Activated T-cell treated with anti-CD3 and anti-CD28 coated beads for 24 hours (primary cell): ENCODE results near the gene ZNF804B.

ENCODE experiments used
- DNase-seq: peaks from one replicate; pipeline ENCODE4 v3.0.0-alpha.2; 2020; ENCODE audit warnings: low read depth

ZNF804B gene

GRCh38 chr7:89265631-89266030 is 506.1 kb downstream of the ZNF804B start:
- DNase-seq, result no peak

GRCh38 chr7:89283302-89283701 is 523.8 kb downstream of the ZNF804B start:
- DNase-seq, result no peak

GRCh38 chr7:89308535-89308934 is 549.0 kb downstream of the ZNF804B start:
- no peak for DNase-seq

GRCh38 chr7:89311886-89312285 is 552.4 kb downstream of the ZNF804B start:
- DNase-seq, result no peak

- no peak for DNase-seq
Measured at GRCh38 chr7:89312551-89312950, 553.1 kb downstream of the ZNF804B start.

- no peak for DNase-seq
Measured at GRCh38 chr7:89316584-89317251, 557.2 kb downstream of the ZNF804B start.

GRCh38 chr7:89332026-89332425 is 572.5 kb downstream of the ZNF804B start:
- DNase-seq, result no peak

GRCh38 chr7:89334797-89335196 is 575.3 kb downstream of the ZNF804B start:
- DNase-seq, result no peak

GRCh38 chr7:89335490-89335889 is 576.0 kb downstream of the ZNF804B start:
- DNase-seq, result no peak

- no peak for DNase-seq
Measured at GRCh38 chr7:89336121-89336520, 576.6 kb downstream of the ZNF804B start.

- DNase-seq, result no peak
Measured at GRCh38 chr7:89339748-89340147, 580.2 kb downstream of the ZNF804B start.

GRCh38 chr7:89357121-89357520 is 597.6 kb downstream of the ZNF804B start:
- no peak for DNase-seq

GRCh38 chr7:89377219-89377618 is 617.7 kb downstream of the ZNF804B start:
- no peak for DNase-seq

GRCh38 chr7:89385411-89385810 is 625.9 kb downstream of the ZNF804B start:
- no peak for DNase-seq
